Chondrocyte (in vitro differentiated cells): ENCODE results near the gene SBF2. TPM values are rescaled to one million over a fixed set of nuclear protein-coding genes. Genes with fewer than 3 reads are reported as not detected.

Experiments
- DNase-seq: peaks from one replicate; pipeline ENCODE4 v3.0.0; 2021; ENCODE audit warnings: mixed read lengths, low spot score
- H3K27ac Mint-ChIP-seq: one replicate; pipeline ENCODE4 v1.8.0; 2021; ENCODE audit warnings: mild to moderate bottlenecking, moderate library complexity, mixed read lengths; ENCODE audit not compliant: unreplicated experiment
- H3K27me3 Mint-ChIP-seq: 2 replicates; pipeline ENCODE4 v1.8.0; 2021; ENCODE audit warnings: low read depth, mixed read lengths
- H3K36me3 Mint-ChIP-seq: 2 replicates; pipeline ENCODE4 v1.8.0; 2021; ENCODE audit warnings: low read depth, mixed read lengths
- H3K4me1 Mint-ChIP-seq: 2 replicates; pipeline ENCODE4 v1.8.0; 2021; ENCODE audit warnings: low read depth, mild to moderate bottlenecking, mixed read lengths
- H3K4me3 Mint-ChIP-seq: one replicate; pipeline ENCODE4 v1.8.0; 2021; ENCODE audit warnings: mild to moderate bottlenecking, moderate library complexity, mixed read lengths; ENCODE audit not compliant: unreplicated experiment
- H3K9me3 Mint-ChIP-seq: 2 replicates; pipeline ENCODE4 v1.8.0; 2021; ENCODE audit warnings: low read depth, mixed read lengths
- total RNA-seq: library from RNA; stranded (reverse); gene quantifications from 3 replicates; pipeline ENCODE4 v1.2.1, GENCODE V29; 2021
- TF ChIP-seq, protein P1 (sequence below): fragments of 200-600 bp; sonication (generic); IDR thresholded peaks from 2 replicates; pipeline ENCODE4 v1.5.0; 2021; ENCODE audit warnings: antibody characterized with exemption, mild to moderate bottlenecking, moderate library complexity

Gene SBF2
- total RNA-seq, 1 donor from 2014 or later, result 44.5 TPM

DNA sequence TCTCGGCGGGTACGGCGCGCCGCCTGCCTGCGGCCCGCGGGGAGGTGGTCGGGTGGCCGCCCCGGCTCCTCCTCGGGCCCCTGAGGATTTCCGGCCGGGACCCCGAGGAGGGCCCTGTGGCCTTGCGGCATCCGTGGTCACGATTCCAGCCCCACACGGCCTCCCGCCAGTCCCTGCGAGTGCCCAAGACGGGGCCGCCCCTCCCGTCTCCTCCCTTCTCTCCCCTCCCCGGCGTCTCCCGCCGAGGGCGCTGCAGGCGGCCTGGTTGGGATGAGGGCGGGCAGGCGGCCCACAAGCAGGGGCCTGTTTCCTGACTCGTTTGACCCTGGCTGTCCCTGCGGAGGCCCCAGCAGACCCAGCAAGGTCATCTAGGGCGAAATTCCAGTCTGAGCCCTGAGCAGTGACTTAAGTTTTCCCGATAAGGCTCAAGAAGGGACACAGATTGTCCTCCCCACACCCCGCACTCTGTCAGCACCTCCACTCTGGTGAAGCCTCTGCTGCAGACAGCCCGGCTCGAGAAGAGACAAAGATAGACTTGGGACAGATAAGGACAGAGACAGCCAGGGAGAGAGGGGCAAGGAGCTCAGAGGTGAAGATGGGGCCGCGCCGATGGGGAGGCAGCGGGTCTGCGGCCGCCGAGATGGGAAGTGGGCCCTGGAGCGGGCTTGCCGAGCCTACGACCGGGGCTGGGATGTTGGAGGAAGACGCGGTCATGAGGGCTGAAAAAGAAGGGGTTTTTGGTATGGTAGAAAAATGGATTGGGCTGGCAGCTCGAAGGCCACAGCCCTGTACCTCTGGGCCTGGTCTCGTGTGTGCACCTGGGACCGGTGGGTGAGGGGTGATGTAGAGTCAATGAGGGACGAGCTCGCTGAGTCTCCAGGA is 535.1 kb downstream of the SBF2 start:
- peak; percentile 94 for DNase-seq
- H3K9me3 Mint-ChIP-seq, result no peaks in the 10 kb centered on the region
- H3K27me3 Mint-ChIP-seq, result no peaks in the 10 kb centered on the region
- H3K36me3 Mint-ChIP-seq, result no peaks in the 10 kb centered on the region
- peak overlapping the region; percentile 99 for H3K27ac Mint-ChIP-seq
- TF ChIP-seq, protein P1, sequence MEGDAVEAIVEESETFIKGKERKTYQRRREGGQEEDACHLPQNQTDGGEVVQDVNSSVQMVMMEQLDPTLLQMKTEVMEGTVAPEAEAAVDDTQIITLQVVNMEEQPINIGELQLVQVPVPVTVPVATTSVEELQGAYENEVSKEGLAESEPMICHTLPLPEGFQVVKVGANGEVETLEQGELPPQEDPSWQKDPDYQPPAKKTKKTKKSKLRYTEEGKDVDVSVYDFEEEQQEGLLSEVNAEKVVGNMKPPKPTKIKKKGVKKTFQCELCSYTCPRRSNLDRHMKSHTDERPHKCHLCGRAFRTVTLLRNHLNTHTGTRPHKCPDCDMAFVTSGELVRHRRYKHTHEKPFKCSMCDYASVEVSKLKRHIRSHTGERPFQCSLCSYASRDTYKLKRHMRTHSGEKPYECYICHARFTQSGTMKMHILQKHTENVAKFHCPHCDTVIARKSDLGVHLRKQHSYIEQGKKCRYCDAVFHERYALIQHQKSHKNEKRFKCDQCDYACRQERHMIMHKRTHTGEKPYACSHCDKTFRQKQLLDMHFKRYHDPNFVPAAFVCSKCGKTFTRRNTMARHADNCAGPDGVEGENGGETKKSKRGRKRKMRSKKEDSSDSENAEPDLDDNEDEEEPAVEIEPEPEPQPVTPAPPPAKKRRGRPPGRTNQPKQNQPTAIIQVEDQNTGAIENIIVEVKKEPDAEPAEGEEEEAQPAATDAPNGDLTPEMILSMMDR, result no peak
- peak overlapping the region; percentile 67 for H3K4me3 Mint-ChIP-seq
- peaks cover 77% of the 10 kb centered on the region for H3K4me1 Mint-ChIP-seq

DNA sequence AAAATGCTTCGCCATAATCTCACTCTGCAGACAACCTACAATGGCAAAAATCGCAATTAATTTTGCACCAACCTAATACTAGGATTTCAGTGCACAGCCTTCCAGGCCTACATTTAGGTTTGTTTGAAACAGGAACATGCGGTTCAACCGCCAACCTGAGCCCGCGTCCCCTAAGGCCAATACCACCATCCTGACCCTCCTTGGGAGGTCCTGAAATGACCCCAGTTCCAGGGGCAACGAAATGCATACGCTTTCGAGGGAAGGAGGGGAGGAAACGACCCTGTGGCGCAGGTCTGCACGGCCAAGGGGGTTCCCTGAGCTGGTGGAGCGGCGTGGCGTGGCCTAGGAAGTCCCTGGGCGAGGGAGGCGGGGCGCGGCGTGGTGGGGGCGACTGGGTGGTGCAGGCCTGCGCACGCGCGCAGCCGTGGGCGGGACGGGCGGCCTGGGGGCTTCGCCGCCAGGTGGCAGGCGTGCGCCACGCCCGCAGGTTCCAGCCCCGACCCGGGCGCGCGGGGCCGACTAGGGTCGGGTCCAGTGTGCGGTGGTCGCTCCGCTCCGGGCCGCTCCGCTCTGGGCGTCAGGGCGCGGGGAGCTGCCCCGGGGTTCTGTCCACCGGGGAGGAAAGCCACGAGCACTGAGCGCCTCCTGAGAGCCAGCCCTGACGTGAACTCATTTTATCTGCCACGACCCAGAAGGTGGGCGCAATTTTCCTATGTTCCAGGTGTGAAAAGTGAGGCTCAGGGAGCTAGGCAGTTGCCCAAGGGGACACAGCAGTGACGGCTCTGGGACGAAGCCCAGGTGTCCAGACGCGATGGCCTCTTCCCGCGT is 536.0 kb downstream of the SBF2 start:
- Mint-ChIP-seq H3K4me3 (peak overlapping the region; percentile 48), H3K4me1 (peaks cover 77% of the 10 kb centered on the region)
- no peak for DNase-seq

DNA sequence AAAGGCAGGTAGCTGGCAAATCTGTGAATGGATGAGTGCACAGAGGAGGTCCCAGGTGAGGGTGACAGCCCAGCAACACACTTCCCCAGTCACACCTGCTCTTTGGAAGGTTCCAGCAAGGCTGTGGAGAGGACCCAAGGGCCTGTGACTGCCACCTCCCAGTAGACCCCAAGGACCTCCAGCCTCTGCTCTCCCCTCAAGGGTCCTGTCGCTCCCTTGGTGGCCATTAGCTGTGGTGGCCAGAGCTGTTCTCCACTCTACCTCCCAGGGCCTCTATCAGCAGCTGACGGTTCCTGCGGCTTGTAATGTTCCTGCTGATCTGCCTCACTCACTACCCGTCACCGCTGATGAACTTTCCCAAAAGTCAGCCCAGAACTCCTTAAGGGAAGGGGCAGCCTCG is 537.1 kb downstream of the SBF2 start:
- no peaks in the 10 kb centered on the region for H3K9me3 Mint-ChIP-seq
- peaks cover 71% of the 10 kb centered on the region for H3K4me1 Mint-ChIP-seq
- DNase-seq, result no peak
- no peaks in the 10 kb centered on the region for H3K36me3 Mint-ChIP-seq
- H3K4me3 Mint-ChIP-seq, result no peak overlapping the region
- TF ChIP-seq, protein P1, result no peak
- no peak overlapping the region for H3K27ac Mint-ChIP-seq
- H3K27me3 Mint-ChIP-seq, result no peaks in the 10 kb centered on the region

More for the DNA sequence above, 536.0 kb downstream of the SBF2 start:
- TF ChIP-seq, protein P1, result peak; percentile 88
- Mint-ChIP-seq H3K9me3 (no peaks in the 10 kb centered on the region), H3K27me3 (no peaks in the 10 kb centered on the region), H3K36me3 (no peaks in the 10 kb centered on the region), H3K27ac (peak overlapping the region; percentile 75)

DNA sequence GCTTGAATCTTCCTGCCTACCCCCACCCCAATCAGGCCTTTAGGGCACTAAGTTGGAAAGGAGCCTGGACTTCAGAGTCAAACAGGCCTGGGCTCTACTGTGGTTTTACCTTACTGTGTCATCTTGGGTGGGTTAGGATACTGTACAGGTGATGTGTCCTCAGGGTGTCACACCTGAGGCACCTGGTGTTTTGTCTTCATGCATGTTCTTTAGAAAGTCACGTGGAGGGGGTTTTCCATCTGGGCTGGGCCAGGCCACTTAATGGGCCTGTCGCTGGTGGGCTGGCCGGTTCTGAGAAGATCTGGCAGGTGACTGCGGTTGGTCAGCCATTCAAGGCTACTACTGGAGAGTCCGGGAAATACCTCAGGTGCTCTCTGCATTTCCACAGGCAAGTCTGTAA is 537.6 kb downstream of the SBF2 start:
- no peak overlapping the region for H3K4me3 Mint-ChIP-seq
- DNase-seq, result no peak
- peaks cover 67% of the 10 kb centered on the region for H3K4me1 Mint-ChIP-seq
- no peaks in the 10 kb centered on the region for H3K36me3 Mint-ChIP-seq
- H3K27ac Mint-ChIP-seq, result no peak overlapping the region
- H3K9me3 Mint-ChIP-seq, result no peaks in the 10 kb centered on the region
- TF ChIP-seq, protein P1, result no peak
- no peaks in the 10 kb centered on the region for H3K27me3 Mint-ChIP-seq

DNA sequence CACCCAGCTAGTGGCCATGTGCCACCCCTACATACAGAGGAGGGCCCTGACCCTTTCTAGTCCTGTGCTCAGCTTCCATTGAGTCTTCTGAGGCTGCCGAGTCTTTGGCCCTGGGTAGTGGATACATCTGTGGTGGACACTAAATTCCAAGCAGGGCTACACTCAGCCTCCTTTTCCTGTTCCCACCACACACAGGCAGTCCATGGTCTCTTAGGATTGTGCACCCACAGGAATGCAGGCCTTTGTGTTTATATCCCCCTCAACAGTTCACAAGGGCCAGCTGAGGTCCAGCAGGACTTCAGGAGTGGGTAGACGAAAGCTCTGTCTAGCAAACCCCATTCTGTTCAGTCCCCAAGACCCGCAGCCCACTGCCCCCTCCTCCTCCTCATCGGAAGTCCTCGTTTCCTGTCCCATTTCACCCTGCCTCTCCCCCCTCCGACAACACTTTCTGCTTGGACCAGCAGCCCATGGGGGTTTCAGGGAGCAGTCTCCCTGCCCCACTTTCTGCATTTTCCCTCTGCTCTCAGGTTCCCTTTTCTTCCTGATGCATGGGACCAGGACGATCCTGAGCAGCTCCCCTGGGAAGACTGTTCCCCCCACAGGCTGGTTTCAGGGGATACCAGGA is 538.3 kb downstream of the SBF2 start:
- H3K4me1 Mint-ChIP-seq, result peaks cover 59% of the 10 kb centered on the region
- no peak overlapping the region for H3K4me3 Mint-ChIP-seq
- H3K36me3 Mint-ChIP-seq, result peaks cover 1% of the 10 kb centered on the region
- TF ChIP-seq, protein P1, result no peak
- H3K9me3 Mint-ChIP-seq, result no peaks in the 10 kb centered on the region
- H3K27ac Mint-ChIP-seq, result peak overlapping the region; percentile 38
- DNase-seq, result no peak
- H3K27me3 Mint-ChIP-seq, result no peaks in the 10 kb centered on the region
